GM23248 (cell line): Measurements from ENCODE around the gene CRB1.

Experiments used
- EZH2 ChIP-seq: fragments of 200-600 bp; sonication (generic); IDR thresholded peaks from 2 replicates; pipeline ENCODE4 v1.6.1; 2018; ENCODE audit warnings: antibody characterized with exemption, mild to moderate bottlenecking; ENCODE audit not compliant: insufficient read depth, poor library complexity, severe bottlenecking
- EZH2phosphoT487 ChIP-seq: fragments of 200-600 bp; sonication (generic); IDR thresholded peaks from 2 replicates; pipeline ENCODE4 v1.6.1; 2018; ENCODE audit warnings: antibody characterized with exemption, moderate library complexity, mild to moderate bottlenecking, low read depth; ENCODE audit not compliant: insufficient read depth

DNA sequence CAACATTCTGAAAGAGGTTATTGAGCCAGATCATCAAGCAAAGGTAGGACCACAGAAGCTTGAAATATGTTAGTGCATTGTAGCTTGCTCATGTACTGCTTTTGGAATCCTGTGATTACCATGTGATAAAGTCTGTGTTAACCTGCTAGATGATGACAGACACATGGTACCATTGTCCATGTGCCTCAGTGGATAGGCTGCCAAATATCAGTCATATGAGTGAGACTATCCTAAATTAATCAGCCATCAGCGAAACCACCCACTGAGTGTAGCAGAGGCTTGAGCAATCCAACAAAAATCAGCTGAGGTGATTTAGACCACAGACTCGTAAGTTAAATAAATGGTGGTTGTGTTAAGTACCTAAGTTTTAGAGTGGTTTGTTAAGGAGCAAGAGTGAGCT is 32.7 kb upstream of the CRB1 start:
- TF ChIP-seq EZH2 (no peak), EZH2phosphoT487 (no peak)
